ENCODE results near the gene KDSR.

DNA sequence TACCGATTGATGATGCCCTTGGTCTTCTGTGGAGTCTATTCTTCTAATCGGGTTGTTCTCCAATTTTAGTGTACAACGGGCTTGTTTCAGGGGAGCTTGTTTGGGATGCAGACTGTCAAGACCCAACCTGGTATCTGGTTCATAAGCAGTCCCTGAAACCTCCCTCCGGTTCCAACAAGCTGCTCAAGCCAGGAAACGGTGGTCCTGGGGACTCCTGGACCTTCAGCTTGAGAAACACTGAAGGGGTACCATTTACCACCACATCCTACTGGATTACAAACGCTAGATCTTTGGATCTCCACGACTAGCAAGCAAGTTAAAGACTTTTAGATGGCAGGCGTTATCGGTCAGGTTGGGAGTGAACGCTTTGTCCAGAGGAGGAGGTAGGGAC lies 49.5 kb downstream of the KDSR start:
- no peak for TF ChIP-seq BHLHE40 (IDR thresholded peaks at IDR 0.05; ENCODE audit: borderline replicate concordance)
- no peak for TF ChIP-seq ELF4 (IDR thresholded peaks at IDR 0.05)
- TF ChIP-seq SUZ12 (IDR thresholded peaks at IDR 0.05) = no peak
- TF ChIP-seq FOXM1 (IDR thresholded peaks at IDR 0.05; ENCODE audit: borderline replicate concordance) = no peak
- TF ChIP-seq, protein P1, sequence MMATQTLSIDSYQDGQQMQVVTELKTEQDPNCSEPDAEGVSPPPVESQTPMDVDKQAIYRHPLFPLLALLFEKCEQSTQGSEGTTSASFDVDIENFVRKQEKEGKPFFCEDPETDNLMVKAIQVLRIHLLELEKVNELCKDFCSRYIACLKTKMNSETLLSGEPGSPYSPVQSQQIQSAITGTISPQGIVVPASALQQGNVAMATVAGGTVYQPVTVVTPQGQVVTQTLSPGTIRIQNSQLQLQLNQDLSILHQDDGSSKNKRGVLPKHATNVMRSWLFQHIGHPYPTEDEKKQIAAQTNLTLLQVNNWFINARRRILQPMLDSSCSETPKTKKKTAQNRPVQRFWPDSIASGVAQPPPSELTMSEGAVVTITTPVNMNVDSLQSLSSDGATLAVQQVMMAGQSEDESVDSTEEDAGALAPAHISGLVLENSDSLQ (IDR thresholded peaks at IDR 0.05) = no peak

Measured in HEK293T (cell line).